Stomach (tissue), 9 donors: ENCODE results near the gene TFCP2L1. TPM values are rescaled to one million over a fixed set of nuclear protein-coding genes. Genes with fewer than 3 reads are reported as not detected.
A peak's percentile ranks its signal among the peaks of the same experiment; 100 is the strongest.

Source experiments
- DNase-seq, 2 donors: peaks; one replicate each; pipeline versions ENCODE4 v3.0.0 to v3.0.0-alpha.2; 2013 to 2019
- H3K27ac ChIP-seq, 5 donors: fragments of 200-600 bp in 4 of 5; sonication (generic) in 4 of 5; one replicate each; pipeline ENCODE4 v1.5.1; 2013 to 2019; ENCODE audit warnings: mild to moderate bottlenecking in 1 of 5, moderate library complexity in 1 of 5
- H3K27me3 ChIP-seq, 3 donors: fragments of 200-600 bp; sonication (generic); one replicate each; pipeline ENCODE4 v1.5.1; 2017 to 2019; ENCODE audit warnings: mixed run types in 1 of 3
- H3K36me3 ChIP-seq, 4 donors: fragments of 200-600 bp; sonication (generic); 1 replicate in 3 of 4; 2 replicates in 1 of 4; pipeline ENCODE4 v1.5.1; 2016 to 2019
- H3K4me1 ChIP-seq, 4 donors: fragments of 200-600 bp; sonication (generic); one replicate each; pipeline ENCODE4 v1.5.1; 2016 to 2019
- H3K4me3 ChIP-seq, 4 donors: fragments of 200-600 bp; sonication (generic) in 3 of 4; one replicate each; pipeline ENCODE4 v1.5.1; 2016 to 2019; ENCODE audit warnings: mild to moderate bottlenecking in 1 of 4
- H3K9me3 ChIP-seq, 4 donors: fragments of 200-600 bp; sonication (generic); one replicate each; pipeline ENCODE4 v1.5.1; 2016 to 2019
- EP300 ChIP-seq: sonication (generic); formaldehyde crosslinking; IDR thresholded peaks from one replicate; pipeline ENCODE4 v1.6.1; 2017; ENCODE audit warnings: antibody characterized with exemption
- POLR2A ChIP-seq, 4 donors: fragments of 450-650 bp; IDR thresholded peaks; one replicate each; pipeline ENCODE4 v1.6.1; 2016; ENCODE audit warnings: antibody characterized with exemption in 4 of 4, control low read depth in 2 of 4, mild to moderate bottlenecking in 1 of 4, moderate library complexity in 1 of 4
- POLR2AphosphoS5 ChIP-seq, 3 donors: sonication (generic); formaldehyde crosslinking; IDR thresholded peaks; one replicate each; pipeline ENCODE4 v1.6.1; 2016; ENCODE audit warnings: antibody characterized with exemption in 3 of 3
- WGBS, 5 donors: extraction: QIAGEN DNeasy Blood & Tissue Kit in 3 of 5; methylation state at CpG; one replicate each; pipeline versions ENCODE4 v1.1.5 to v1.1.7; 2013 to 2018; 5-methylcytosine and 5-hydroxymethylcytosine counted together
- intact Hi-C: fragments of 100-400 bp; cut with DNase I; formaldehyde crosslinking; loops from one replicate; pipeline ENCODE4 v1.15.1; 2023; ENCODE audit warnings: low total_unique reads
- polyA plus RNA-seq, 3 donors: library from polyadenylated mRNA; stranded (reverse); fragments of 200-250 nt; gene quantifications; one replicate each; pipeline ENCODE4 v1.2.3, GENCODE V29; 2013
- total RNA-seq, 5 donors: library from RNA; depleted of rRNA; stranded (reverse); fragments of >200 nt; gene quantifications; one replicate each; pipeline versions ENCODE4 v1.1.0 to v1.2.3, GENCODE V29; 2014 to 2016
- TF ChIP-seq, protein P1 (sequence below), 7 experiments: fragments of 450-650 bp in 4 of 7; fragments of 200-600 bp in 3 of 7; sonication (generic) in 3 of 7; IDR thresholded peaks; one replicate each; pipeline ENCODE4 v1.5.1; 2016 to 2019; ENCODE audit warnings: antibody characterized with exemption in 7 of 7, control low read depth in 2 of 7, mild to moderate bottlenecking in 1 of 7
- donor health status: healthy with polysubstance abuse.
- donor health status: Bipolar disorder and iron deficiency.
- donor health status: healthy.

The TFCP2L1 gene
- total and polyA plus RNA-seq, 8 donors: 6.8 to 154 (median 36.9) TPM

DNA sequence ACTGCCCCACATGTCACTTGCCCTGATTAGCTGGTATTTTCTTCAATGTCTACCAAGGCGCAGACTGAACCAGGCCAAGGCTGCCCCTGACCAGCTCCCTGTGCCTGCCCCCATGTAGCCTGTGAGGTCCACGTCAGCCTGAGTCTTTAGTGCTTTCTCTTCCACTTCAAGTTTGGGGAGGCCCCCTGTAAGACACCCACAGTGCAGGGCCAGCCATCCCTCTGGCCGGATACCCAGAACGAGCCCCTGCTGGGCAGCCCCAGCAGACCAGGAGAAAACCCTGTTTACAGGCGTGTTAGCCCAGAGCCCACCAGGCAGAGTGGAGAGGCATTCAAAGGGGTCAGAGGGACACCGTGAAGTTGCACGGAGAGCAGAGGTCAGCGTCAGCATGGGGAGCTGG is 92.4 kb downstream of the TFCP2L1 start:
- DNase-seq: no peak
- Histone ChIP-seq H3K9me3 (no peaks in the 10 kb centered on the region), H3K27me3 (no peaks in the 10 kb centered on the region), H3K4me3 (no peak overlapping the region), H3K36me3 (no peaks in the 10 kb centered on the region), H3K4me1 (peaks cover 13 to 27% (median 21%) of the 10 kb centered on the region in 4 donors), H3K27ac (no peak overlapping the region)
- no peak for TF ChIP-seq POLR2AphosphoS5 (IDR thresholded peaks at IDR 0.05)
- 78 to 94% (median 85%) methylated on average over 5 to 8 of the region's 8 CpGs for WGBS, 5 donors
- intact Hi-C loops: no loop called here

GRCh38 chr2:121191191-121192170 is 93.5 kb downstream of the TFCP2L1 start:
- no peak for DNase-seq
- H3K9me3 ChIP-seq: no peaks in the 10 kb centered on the region

GRCh38 chr2:121189661-121190381 is 95.2 kb downstream of the TFCP2L1 start:
- Histone ChIP-seq H3K36me3 (no peaks in the 10 kb centered on the region), H3K27ac (no peak overlapping the region), H3K9me3 (no peaks in the 10 kb centered on the region), H3K27me3 (no peaks in the 10 kb centered on the region), H3K4me3 (no peak overlapping the region), H3K4me1 (peaks cover 0 to 8% (median 0%) of the 10 kb centered on the region in 4 donors)
- 63 to 72% (median 69%) methylated on average over 7 of the region's 7 CpGs for WGBS, 5 donors
- peak; percentile 10 to 31 for DNase-seq
- no peak for TF ChIP-seq POLR2A (IDR thresholded peaks at IDR 0.05)
- no peak for TF ChIP-seq EP300
- no peak for TF ChIP-seq POLR2AphosphoS5 (IDR thresholded peaks at IDR 0.05)
- TF ChIP-seq, protein P1, sequence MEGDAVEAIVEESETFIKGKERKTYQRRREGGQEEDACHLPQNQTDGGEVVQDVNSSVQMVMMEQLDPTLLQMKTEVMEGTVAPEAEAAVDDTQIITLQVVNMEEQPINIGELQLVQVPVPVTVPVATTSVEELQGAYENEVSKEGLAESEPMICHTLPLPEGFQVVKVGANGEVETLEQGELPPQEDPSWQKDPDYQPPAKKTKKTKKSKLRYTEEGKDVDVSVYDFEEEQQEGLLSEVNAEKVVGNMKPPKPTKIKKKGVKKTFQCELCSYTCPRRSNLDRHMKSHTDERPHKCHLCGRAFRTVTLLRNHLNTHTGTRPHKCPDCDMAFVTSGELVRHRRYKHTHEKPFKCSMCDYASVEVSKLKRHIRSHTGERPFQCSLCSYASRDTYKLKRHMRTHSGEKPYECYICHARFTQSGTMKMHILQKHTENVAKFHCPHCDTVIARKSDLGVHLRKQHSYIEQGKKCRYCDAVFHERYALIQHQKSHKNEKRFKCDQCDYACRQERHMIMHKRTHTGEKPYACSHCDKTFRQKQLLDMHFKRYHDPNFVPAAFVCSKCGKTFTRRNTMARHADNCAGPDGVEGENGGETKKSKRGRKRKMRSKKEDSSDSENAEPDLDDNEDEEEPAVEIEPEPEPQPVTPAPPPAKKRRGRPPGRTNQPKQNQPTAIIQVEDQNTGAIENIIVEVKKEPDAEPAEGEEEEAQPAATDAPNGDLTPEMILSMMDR (IDR thresholded peaks at IDR 0.05): no peak
- intact Hi-C loops: no loop called here

More at GRCh38 chr2:121191191-121192170, 93.5 kb downstream of the TFCP2L1 start:
- 79 to 91% (median 86%) methylated on average over 23 to 25 of the region's 25 CpGs for WGBS, 5 donors
- intact Hi-C loops: no loop called here
- no peaks in the 10 kb centered on the region for H3K36me3 ChIP-seq
- no peak overlapping the region for H3K27ac ChIP-seq
- TF ChIP-seq POLR2A (IDR thresholded peaks at IDR 0.05) (no peak), POLR2AphosphoS5 (IDR thresholded peaks at IDR 0.05) (no peak), EP300 (no peak)
- TF ChIP-seq, protein P1 (IDR thresholded peaks at IDR 0.05): no peak
- no peaks in the 10 kb centered on the region for H3K27me3 ChIP-seq
- H3K4me1 ChIP-seq: peaks cover 9 to 20% (median 11%) of the 10 kb centered on the region in 4 donors
- no peak overlapping the region for H3K4me3 ChIP-seq

DNA sequence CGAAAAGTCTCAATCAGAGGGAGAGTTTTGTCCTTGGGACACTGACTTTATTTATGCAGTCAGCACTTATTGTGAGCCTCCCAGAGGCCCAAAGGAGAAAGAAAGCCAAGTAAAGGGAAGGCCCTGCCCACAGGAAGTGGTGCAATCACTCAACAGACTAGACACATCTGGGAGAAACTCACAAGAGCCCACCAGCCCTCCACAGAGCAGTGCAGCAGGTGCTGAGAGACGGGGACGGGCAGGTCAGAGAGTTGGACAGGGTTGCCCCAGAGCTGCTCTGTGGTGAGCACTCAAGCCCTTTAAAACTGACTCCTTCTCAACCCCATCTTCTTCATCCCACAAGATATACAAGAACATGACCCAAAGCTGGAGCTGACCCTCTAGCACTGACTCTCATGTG is 96.0 kb downstream of the TFCP2L1 start:
- DNase-seq: no peak
- Histone ChIP-seq H3K4me1 (peaks cover 0 to 8% (median 0%) of the 10 kb centered on the region in 4 donors), H3K27me3 (no peaks in the 10 kb centered on the region), H3K4me3 (no peak overlapping the region), H3K27ac (no peak overlapping the region), H3K36me3 (no peaks in the 10 kb centered on the region), H3K9me3 (no peaks in the 10 kb centered on the region)
- WGBS, 5 donors: 69 to 88% (median 79%) methylated on average over 3 of the region's 3 CpGs
- TF ChIP-seq POLR2A (IDR thresholded peaks at IDR 0.05) (no peak), POLR2AphosphoS5 (IDR thresholded peaks at IDR 0.05) (no peak), EP300 (no peak)
- TF ChIP-seq, protein P1 (IDR thresholded peaks at IDR 0.05): no peak
- intact Hi-C loops: no loop called here
